Testis (tissue), 3 donors: Measurements from ENCODE around the gene VKORC1L1. TPM values are rescaled to one million over a fixed set of nuclear protein-coding genes. Genes with fewer than 3 reads are reported as not detected.
"Not testable (repeated sequence)": the region's sequence is repeated elsewhere in the genome, so short reads cannot be mapped to it uniquely, and the experiment has no call there.

Experiments used
- DNase-seq: peaks from one replicate; pipeline ENCODE4 v3.0.0-alpha.2; 2019
- H3K27ac ChIP-seq, 2 donors: fragments of 200-600 bp; sonication (generic); one replicate each; pipeline ENCODE4 v1.5.1; 2019
- H3K27me3 ChIP-seq: fragments of 200-600 bp; sonication (generic); one replicate; pipeline ENCODE4 v1.5.1; 2019
- H3K36me3 ChIP-seq: fragments of 200-600 bp; sonication (generic); one replicate; pipeline ENCODE4 v1.5.1; 2017; ENCODE audit warnings: low read depth; ENCODE audit errors: missing control alignments
- H3K4me1 ChIP-seq: fragments of 200-600 bp; sonication (generic); one replicate; pipeline ENCODE4 v1.5.1; 2019
- H3K4me3 ChIP-seq, 2 donors: fragments of 200-600 bp; sonication (generic); one replicate each; pipeline ENCODE4 v1.5.1; 2017 to 2019
- H3K9me3 ChIP-seq: fragments of 200-600 bp; sonication (generic); one replicate; pipeline ENCODE4 v1.5.1; 2017
- CTCF ChIP-seq, 3 experiments: fragments of 450-650 bp in 2 of 3; fragments of 200-600 bp in 1 of 3; sonication (generic) in 1 of 3; IDR thresholded peaks; one replicate each; pipeline ENCODE4 v1.5.1; 2016 to 2019; ENCODE audit warnings: antibody characterized with exemption in 3 of 3, mild to moderate bottlenecking in 2 of 3, moderate library complexity in 1 of 3
- POLR2A ChIP-seq: fragments of 450-650 bp; IDR thresholded peaks from one replicate; pipeline ENCODE4 v1.6.1; 2017; ENCODE audit warnings: antibody characterized with exemption, mild to moderate bottlenecking, moderate library complexity
- WGBS, 2 donors: methylation state at CpG; one replicate each; pipeline ENCODE4 v1.1.5; 2018; 5-methylcytosine and 5-hydroxymethylcytosine counted together
- intact Hi-C: fragments of 100-400 bp; cut with DNase I; formaldehyde crosslinking; loops from one replicate; pipeline ENCODE4 v1.15.1; 2023; ENCODE audit warnings: low total_unique reads
- polyA plus RNA-seq: library from polyadenylated mRNA; stranded (reverse); fragments of 350-450 nt; fragmentation: Illumina TruSeq; extraction: RNeasy Lipid Tissue Mini Kit (QIAGEN cat#74804); gene quantifications from one replicate; pipeline ENCODE4 v1.2.3, GENCODE V29; 2014; ENCODE audit warnings: low read depth, low replicate concordance; ENCODE audit not compliant: insufficient read depth
- total RNA-seq, 2 donors: library from RNA; depleted of rRNA; stranded (reverse); fragments of >200 nt; gene quantifications; one replicate each; pipeline ENCODE4 v1.2.3, GENCODE V29; 2016

Gene VKORC1L1
- total and polyA plus RNA-seq, 3 donors from 2014 or later = 11.4 to 22.0 (median 13.5) TPM

GRCh38 chr7:65960351-65961074 is 87.6 kb downstream of the VKORC1L1 start:
- Histone ChIP-seq H3K27ac (no peak overlapping the region), H3K4me1 (no peaks in the 10 kb centered on the region), H3K27me3 (no peaks in the 10 kb centered on the region), H3K9me3 (no peaks in the 10 kb centered on the region), H3K4me3 (no peak overlapping the region), H3K36me3 (no peaks in the 10 kb centered on the region)
- WGBS, 2 donors = 67 to 68% methylated on average over 19 of the region's 19 CpGs
- TF ChIP-seq POLR2A (no peak), CTCF (IDR thresholded peaks at IDR 0.05) (no peak)
- DNase-seq = no peak
- intact Hi-C loops = no loop called here

GRCh38 chr7:65962033-65962432 is 89.2 kb downstream of the VKORC1L1 start:
- H3K4me3 ChIP-seq = no peak overlapping the region
- DNase-seq = no peak
- H3K27ac ChIP-seq = no peak overlapping the region
- no peaks in the 10 kb centered on the region for H3K4me1 ChIP-seq
- no peaks in the 10 kb centered on the region for H3K36me3 ChIP-seq
- WGBS, 2 donors = 87 to 91% methylated on average over 2 to 6 of the region's 6 CpGs
- H3K9me3 ChIP-seq = no peaks in the 10 kb centered on the region
- intact Hi-C loops = no loop called here
- H3K27me3 ChIP-seq = no peaks in the 10 kb centered on the region
- TF ChIP-seq CTCF (IDR thresholded peaks at IDR 0.05) (no peak), POLR2A (no peak)

GRCh38 chr7:65964671-65965070 is 91.8 kb downstream of the VKORC1L1 start:
- H3K9me3 ChIP-seq, H3K27me3 ChIP-seq, H3K4me3 ChIP-seq, H3K36me3 ChIP-seq, DNase-seq, intact Hi-C loops, H3K27ac ChIP-seq, H3K4me1 ChIP-seq: not testable (repeated sequence)
- WGBS, 2 donors = 92 to 94% methylated on average over 3 of the region's 3 CpGs

GRCh38 chr7:65966146-65966545 is 93.3 kb downstream of the VKORC1L1 start:
- Histone ChIP-seq H3K36me3 (no peaks in the 10 kb centered on the region), H3K27me3 (no peaks in the 10 kb centered on the region), H3K9me3 (no peaks in the 10 kb centered on the region), H3K27ac (no peak overlapping the region), H3K4me3 (no peak overlapping the region), H3K4me1 (no peaks in the 10 kb centered on the region)
- no peak for TF ChIP-seq CTCF (IDR thresholded peaks at IDR 0.05)
- no peak for TF ChIP-seq POLR2A
- 92 to 99% methylated on average over 6 of the region's 6 CpGs for WGBS, 2 donors
- intact Hi-C loops = no loop called here
- DNase-seq = no peak

- no peaks in the 10 kb centered on the region for H3K27me3 ChIP-seq
- TF ChIP-seq CTCF (IDR thresholded peaks at IDR 0.05) (no peak), POLR2A (no peak)
- intact Hi-C loops = no loop called here
- no peak for DNase-seq
- no peak overlapping the region for H3K4me3 ChIP-seq
- 94 to 97% methylated on average over 17 of the region's 17 CpGs for WGBS, 2 donors
- H3K4me1 ChIP-seq = no peaks in the 10 kb centered on the region
- H3K9me3 ChIP-seq = no peaks in the 10 kb centered on the region
- no peak overlapping the region for H3K27ac ChIP-seq
- H3K36me3 ChIP-seq = no peaks in the 10 kb centered on the region
Observed at GRCh38 chr7:65967361-65968155, 94.7 kb downstream of the VKORC1L1 start.
